Measurements from ENCODE around the gene NSG1. TPM values are rescaled to one million over a fixed set of nuclear protein-coding genes. Genes with fewer than 3 reads are reported as not detected.

NSG1 gene
- total and polyA plus RNA-seq, 2 of the 8 experiments (the other 6 are each of a cell fraction or from before 2014, with no cell fraction given): 35.7 to 61.4 TPM

GRCh38 chr4:4386296-4386735, 586 bp upstream of the NSG1 start:
- H3K4ac ChIP-seq (replicated peaks; ENCODE audit: insufficient read length, low read depth, low read length): no peak overlapping the region
- H2BK15ac ChIP-seq (ENCODE audit: low read length): no peak overlapping the region
- 4% methylated on average over 23 of the region's 36 CpGs; no CpG with 5 or more reads in 1 of the 2 experiments for WGBS, 2 experiments (ENCODE audit: extremely low coverage in 1 of 2, insufficient coverage in 1 of 2, insufficient read length in 1 of 2, insufficient replicate concordance in 2 of 2, low coverage in 1 of 2, low lambda C conversion rate in 2 of 2, missing lambda C conversion rate in 1 of 2)
- H2AFZ ChIP-seq (ENCODE audit: low read length): no peak overlapping the region
- TF ChIP-seq TAF1 (IDR thresholded peaks at IDR 0.05; ENCODE audit: low read depth, low read length) (0 out of 2 replicates have a peak, but pooled peaks have one; percentile 17), ATF3 (IDR thresholded peaks at IDR 0.05; ENCODE audit: insufficient read depth, low read depth, low read length) (no peak)
- DNase-seq (ENCODE audit: low read depth in 1 of 2, low spot score in 2 of 2) (peak in 1 of 2 experiments; percentile 75), FAIRE-seq (no peak)
- peaks cover 0 to 12% (median under 1%) of the 10 kb centered on the region in 4 experiments; a peak in 4 of 7 replicates for H3K4me1 ChIP-seq (replicated peaks in 1 of 4; ENCODE audit: control insufficient read depth in 3 of 4, insufficient read depth in 4 of 4, low read length in 3 of 4)
- H3K27me3 ChIP-seq (replicated peaks in 1 of 4; ENCODE audit: control insufficient read depth in 3 of 4, extremely low read depth in 1 of 4, insufficient read depth in 3 of 4, low read length in 3 of 4): peaks cover 8 to 35% (median 26%) of the 10 kb centered on the region in 4 experiments; a peak in 6 of 7 replicates
- POLR2A ChIA-PET (ENCODE audit: partially characterized antibody): no interaction called here
- H3K36me3 ChIP-seq (ENCODE audit: control insufficient read depth in 2 of 4, insufficient read depth in 4 of 4, low read length in 3 of 4): no peaks in the 10 kb centered on the region
- H4K5ac ChIP-seq (ENCODE audit: insufficient read length, low read depth, low read length): no peak overlapping the region
- H3K23ac ChIP-seq (ENCODE audit: insufficient read length): no peak overlapping the region
- no peaks in the 10 kb centered on the region for H3K9me3 ChIP-seq (ENCODE audit: insufficient read depth in 2 of 2, low read depth in 1 of 2, low read length in 1 of 2)
- 0 out of 2 replicates have a peak overlapping the region, but pooled peaks have one; percentile 48 for H3K18ac ChIP-seq (ENCODE audit: extremely low read depth, low read length)
- H3K79me2 ChIP-seq (ENCODE audit: control insufficient read depth in 1 of 2, insufficient read depth in 2 of 2, low read length in 2 of 2): no peaks in the 10 kb centered on the region
- no peak overlapping the region for H2BK5ac ChIP-seq (ENCODE audit: low read depth, low read length)
- H2AK5ac ChIP-seq (ENCODE audit: low read depth, low read length): no peak overlapping the region
- peak overlapping the region; percentile 72 to 94 for H3K4me2 ChIP-seq (ENCODE audit: insufficient read depth in 1 of 2, low read depth in 2 of 2, low read length in 2 of 2)
- no peaks in the 10 kb centered on the region for H3K79me1 ChIP-seq (ENCODE audit: low read depth, low read length)
- no peak overlapping the region for H3K56ac ChIP-seq (replicated peaks; ENCODE audit: insufficient read length, low read depth, low read length)
- H3K27ac ChIP-seq (ENCODE audit: low read depth, low read length): no peak overlapping the region
- H4K20me1 ChIP-seq (replicated peaks in 1 of 2; ENCODE audit: control insufficient read depth in 1 of 2, insufficient read depth in 2 of 2, low read length in 2 of 2): peaks cover 0 to 2% of the 10 kb centered on the region in 2 experiments
- H3K9ac ChIP-seq (replicated peaks in 1 of 4; ENCODE audit: extremely low read depth in 1 of 4, low read depth in 3 of 4, low read length in 3 of 4): peak overlapping the region in 1 of 4 experiments; percentile 70; a peak in 2 of 7 replicates
- H3K4me3 ChIP-seq (ENCODE audit: extremely low read depth in 1 of 4, insufficient read depth in 2 of 4, low read depth in 3 of 4, low read length in 4 of 4): peak overlapping the region; percentile 67 to 92 (median 67)
- CTCF ChIA-PET (ENCODE audit: partially characterized antibody): interaction anchor here (4.1 kb wide), 1 partner anchor 41 kb away, joined by 28 read pairs; no protein-coding TSS in a partner anchor
- H3K23me2 ChIP-seq (ENCODE audit: low read depth, low read length): peaks cover 18% of the 10 kb centered on the region; the same call in 1 of the 2 replicates
- H2BK20ac ChIP-seq (ENCODE audit: low read length): no peak overlapping the region
- H2BK120ac ChIP-seq (replicated peaks; ENCODE audit: low read depth, low read length): no peak overlapping the region
- H4K91ac ChIP-seq (replicated peaks; ENCODE audit: insufficient read length, low read length): no peak overlapping the region
- H2BK12ac ChIP-seq (ENCODE audit: low read depth, low read length): peak overlapping the region; percentile 50; the same call in 1 of the 2 replicates
- H3K14ac ChIP-seq (ENCODE audit: insufficient read length): no peak overlapping the region
- no peak overlapping the region for H4K8ac ChIP-seq (ENCODE audit: extremely low read depth, insufficient read depth, low read length)

All from H1 (cell line).